Hepatic stellate cell (primary cell): Measurements from ENCODE around the gene GLT6D1.
A peak's percentile ranks its signal among the peaks of the same experiment; 100 is the strongest.
"Not testable (repeated sequence)": the region's sequence is repeated elsewhere in the genome, so short reads cannot be mapped to it uniquely, and the experiment has no call there.

ENCODE experiments used
- DNase-seq: peaks from one replicate; pipeline ENCODE4 v3.0.0; 2011; ENCODE audit warnings: low spot score

GLT6D1 gene

GRCh38 chr9:135664801-135665794, 25.8 kb upstream of the GLT6D1 start:
- DNase-seq, result peak; percentile 1

- DNase-seq, result no peak
These were observed 24.9 kb upstream of the GLT6D1 start for GRCh38 chr9:135664266-135664665.

GRCh38 chr9:135663857-135664256, 24.5 kb upstream of the GLT6D1 start:
- no peak for DNase-seq

- DNase-seq, result no peak
These were observed 24.1 kb upstream of the GLT6D1 start for GRCh38 chr9:135663451-135663770.

GRCh38 chr9:135662758-135663450, 23.6 kb upstream of the GLT6D1 start, which contains the start of gene LCN9:
LCN9 (plus strand) TSS chr9:135663309; CDS start chr9:135663322, 13 bp downstream.
- DNase-seq, result peak; percentile 2

GRCh38 chr9:135661816-135662560, 22.6 kb upstream of the GLT6D1 start:
- no peak for DNase-seq

GRCh38 chr9:135660407-135660806, 21.1 kb upstream of the GLT6D1 start:
- DNase-seq, result no peak

GRCh38 chr9:135659252-135659651, 19.9 kb upstream of the GLT6D1 start:
- DNase-seq, result no peak

GRCh38 chr9:135657416-135657815, 18.1 kb upstream of the GLT6D1 start:
- no peak for DNase-seq

- no peak for DNase-seq
These were observed 16.0 kb upstream of the GLT6D1 start for GRCh38 chr9:135655317-135655716.

- DNase-seq, result no peak
These were observed 11.1 kb upstream of the GLT6D1 start for GRCh38 chr9:135650408-135650807.

- no peak for DNase-seq
These were observed 10.2 kb upstream of the GLT6D1 start for GRCh38 chr9:135649508-135649907.

- DNase-seq, result no peak
These were observed 9.4 kb upstream of the GLT6D1 start for GRCh38 chr9:135648494-135649410.

GRCh38 chr9:135647884-135648283, 8.5 kb upstream of the GLT6D1 start:
- no peak for DNase-seq

- no peak for DNase-seq
These were observed 5.4 kb upstream of the GLT6D1 start for GRCh38 chr9:135644631-135645218.

- DNase-seq, result no peak
These were observed 2.4 kb upstream of the GLT6D1 start for GRCh38 chr9:135641745-135642144.

- no peak for DNase-seq
These were observed 1.7 kb upstream of the GLT6D1 start for GRCh38 chr9:135641047-135641446.

GRCh38 chr9:135636930-135637530, 2.3 kb downstream of the GLT6D1 start:
- DNase-seq, result not testable (repeated sequence)

- no peak for DNase-seq
These were observed 6.5 kb downstream of the GLT6D1 start for GRCh38 chr9:135632841-135633240.

- no peak for DNase-seq
These were observed 15.1 kb downstream of the GLT6D1 start for GRCh38 chr9:135624282-135624681.
